Neural progenitor cell (in vitro differentiated cells): ENCODE data around the gene TPST2.

Source experiments
- CTCF ChIP-seq: fragments of 200-600 bp; sonication (generic); IDR thresholded peaks from 2 replicates; pipeline ENCODE4 v1.5.1; 2017; ENCODE audit warnings: antibody characterized with exemption, mild to moderate bottlenecking
- EZH2 ChIP-seq: fragments of 200-600 bp; sonication (generic); IDR thresholded peaks from 2 replicates; pipeline ENCODE4 v1.6.1; 2017; ENCODE audit warnings: antibody characterized with exemption, mild to moderate bottlenecking, moderate library complexity
- EZH2phosphoT487 ChIP-seq: fragments of 200-600 bp; sonication (generic); IDR thresholded peaks from 2 replicates; pipeline ENCODE4 v1.6.1; 2017; ENCODE audit warnings: antibody characterized with exemption

- TF ChIP-seq EZH2phosphoT487 = no peak
- no peak for TF ChIP-seq EZH2
- TF ChIP-seq CTCF = no peak
Observed at GRCh38 chr22:26581633-26582168, 8.2 kb downstream of the TPST2 start.
